GM18868 (cell line): ENCODE measurements around the gene ADAMTS1.

Experiments
- ATAC-seq: cut with Tn5 transposase; IDR thresholded peaks from one replicate; pipeline ENCODE4 v1.9.1; 2021; ENCODE audit warnings: mild to moderate bottlenecking, moderate library complexity; ENCODE audit not compliant: unreplicated experiment

Gene ADAMTS1

GRCh38 chr21:26845759-26846035 is 488 bp upstream of the ADAMTS1 start:
- ATAC-seq = no peak

GRCh38 chr21:26844258-26845065 is 747 bp downstream of the ADAMTS1 start:
- no peak for ATAC-seq

- no peak for ATAC-seq
Observed at GRCh38 chr21:26843933-26844257, 1.3 kb downstream of the ADAMTS1 start.

- ATAC-seq = no peak
Observed at GRCh38 chr21:26842974-26843932, 2.0 kb downstream of the ADAMTS1 start.

GRCh38 chr21:26842300-26842699 is 2.9 kb downstream of the ADAMTS1 start:
- ATAC-seq = no peak

- ATAC-seq = no peak
Observed at GRCh38 chr21:26840912-26841311, 4.3 kb downstream of the ADAMTS1 start.

GRCh38 chr21:26840201-26840600 is 5.0 kb downstream of the ADAMTS1 start:
- no peak for ATAC-seq

GRCh38 chr21:26837539-26837938 is 7.7 kb downstream of the ADAMTS1 start:
- no peak for ATAC-seq

- ATAC-seq = no peak
Observed at GRCh38 chr21:26836528-26836927, 8.7 kb downstream of the ADAMTS1 start.

- no peak for ATAC-seq
Observed at GRCh38 chr21:26835714-26836265, 9.4 kb downstream of the ADAMTS1 start.

GRCh38 chr21:26835027-26835713 is 10.0 kb downstream of the ADAMTS1 start:
- ATAC-seq = no peak

GRCh38 chr21:26834181-26834905 is 10.9 kb downstream of the ADAMTS1 start:
- ATAC-seq = no peak

- no peak for ATAC-seq
Observed at GRCh38 chr21:26833460-26833939, 11.7 kb downstream of the ADAMTS1 start.

- ATAC-seq = no peak
Observed at GRCh38 chr21:26833011-26833410, 12.2 kb downstream of the ADAMTS1 start.

GRCh38 chr21:26832546-26832945 is 12.7 kb downstream of the ADAMTS1 start:
- no peak for ATAC-seq

GRCh38 chr21:26826801-26827200 is 18.4 kb downstream of the ADAMTS1 start:
- ATAC-seq = no peak

GRCh38 chr21:26820509-26820908 is 24.7 kb downstream of the ADAMTS1 start:
- ATAC-seq = no peak

- no peak for ATAC-seq
Observed at GRCh38 chr21:26819740-26820324, 25.4 kb downstream of the ADAMTS1 start.

- ATAC-seq = no peak
Observed at GRCh38 chr21:26818906-26819305, 26.3 kb downstream of the ADAMTS1 start.

- ATAC-seq = no peak
Observed at GRCh38 chr21:26815197-26815596, 30.0 kb downstream of the ADAMTS1 start.
